Activated CD8-positive, alpha-beta memory T cell treated with anti-CD3 and anti-CD28 coated beads for 48 hours (primary cell): ENCODE measurements around the gene ADGRA1.
"Not testable (repeated sequence)": the region's sequence is repeated elsewhere in the genome, so short reads cannot be mapped to it uniquely, and the experiment has no call there.

ENCODE experiments used
- DNase-seq, 3 experiments: peaks; one replicate each; pipeline ENCODE4 v3.0.0-alpha.2; 2020; ENCODE audit warnings: low read depth in 2 of 3, low spot score in 2 of 3

The ADGRA1 gene

GRCh38 chr10:133126431-133127290, 38.9 kb downstream of the ADGRA1 start:
- no peak for DNase-seq

GRCh38 chr10:133127291-133128125, 39.8 kb downstream of the ADGRA1 start:
- peak in 1 of 3 experiments; percentile 53 for DNase-seq

- no peak for DNase-seq
Observed at GRCh38 chr10:133128126-133129070, 40.7 kb downstream of the ADGRA1 start.

- DNase-seq, result no peak
Observed at GRCh38 chr10:133129071-133129858, 41.5 kb downstream of the ADGRA1 start.

GRCh38 chr10:133129859-133130495, 42.3 kb downstream of the ADGRA1 start:
- DNase-seq, result no peak

- no peak for DNase-seq
Observed at GRCh38 chr10:133130602-133131001, 42.9 kb downstream of the ADGRA1 start.

GRCh38 chr10:133131053-133131452, 43.3 kb downstream of the ADGRA1 start:
- DNase-seq, result no peak

GRCh38 chr10:133131734-133132472, 44.2 kb downstream of the ADGRA1 start:
- DNase-seq, result no peak

GRCh38 chr10:133132473-133133291, 45.0 kb downstream of the ADGRA1 start:
- no peak for DNase-seq

GRCh38 chr10:133133471-133134231, 45.9 kb downstream of the ADGRA1 start:
- DNase-seq, result no peak

GRCh38 chr10:133134411-133135115, 46.8 kb downstream of the ADGRA1 start:
- no peak for DNase-seq

- no peak for DNase-seq
Observed at GRCh38 chr10:133135116-133135465, 47.4 kb downstream of the ADGRA1 start.

- not testable (repeated sequence) for DNase-seq
Observed at GRCh38 chr10:133137486-133138145, 49.9 kb downstream of the ADGRA1 start.

- no peak for DNase-seq
Observed at GRCh38 chr10:133139551-133140065, 51.9 kb downstream of the ADGRA1 start.

- no peak for DNase-seq
Observed at GRCh38 chr10:133140417-133141143, 52.9 kb downstream of the ADGRA1 start.
